Inflammatory macrophage (primary cell): Measurements from ENCODE around the gene ATP8B4.

Experiments
- DNase-seq, 2 donors: peaks; one replicate each; pipeline ENCODE4 v3.0.0-alpha.2; 2020 to 2022

The ATP8B4 gene

DNA sequence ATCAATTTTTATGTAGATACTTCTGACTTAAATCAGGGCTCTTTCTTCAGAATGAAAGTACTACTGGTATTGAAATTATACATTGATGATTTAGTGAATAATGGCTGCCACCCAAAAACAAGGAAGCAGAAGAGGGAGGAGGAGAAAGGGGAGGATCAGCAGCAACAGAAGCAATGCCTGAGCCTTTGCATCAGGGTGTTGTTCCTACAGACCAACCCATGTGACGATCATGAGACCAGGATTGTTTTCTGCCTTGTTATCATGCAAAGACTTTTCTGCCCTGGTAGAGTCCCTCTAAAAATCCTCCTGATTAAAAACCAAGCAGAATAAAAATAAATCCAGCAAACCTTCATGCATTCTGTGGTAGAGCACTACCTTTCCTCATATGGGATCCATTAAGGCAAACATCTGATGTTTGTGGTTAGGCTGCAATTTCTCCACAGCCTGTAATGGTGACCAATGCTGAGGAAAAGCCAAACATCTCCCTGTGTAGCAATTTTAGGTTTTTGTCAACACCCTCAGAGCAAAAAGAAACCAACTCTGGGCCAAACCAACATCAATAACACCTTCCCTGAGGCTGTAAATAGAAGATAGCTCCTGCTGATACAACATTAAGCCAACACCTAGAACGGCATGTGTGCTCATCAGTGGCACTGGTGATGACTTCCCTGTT lies 191.7 kb downstream of the ATP8B4 start:
- peak; percentile 19 to 55 for DNase-seq

- no peak for DNase-seq
These were observed 192.3 kb downstream of the ATP8B4 start for GRCh38 chr15:49926740-49927139.

GRCh38 chr15:49923671-49924070 lies 195.4 kb downstream of the ATP8B4 start:
- DNase-seq = no peak

- no peak for DNase-seq
These were observed 200.0 kb downstream of the ATP8B4 start for GRCh38 chr15:49919034-49919433.

DNA sequence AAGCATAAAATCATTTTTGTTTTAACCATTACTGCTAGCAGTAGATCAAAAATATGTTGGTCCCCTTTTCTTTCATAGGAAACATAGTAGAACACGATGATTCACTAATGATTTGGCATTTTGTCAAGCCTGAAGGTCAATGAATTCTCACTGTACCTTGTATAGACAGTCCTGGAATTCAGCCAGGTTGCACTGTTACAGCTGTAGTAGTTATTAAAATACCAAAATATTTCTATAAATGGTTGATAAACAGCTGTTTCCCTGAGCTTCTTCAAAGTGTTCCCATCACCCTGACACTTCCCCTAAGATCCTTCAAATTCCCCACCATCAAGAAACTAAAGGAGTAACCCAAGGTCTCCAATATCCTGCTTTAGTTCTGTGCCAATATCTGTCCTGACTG lies 200.9 kb downstream of the ATP8B4 start:
- no peak for DNase-seq

DNA sequence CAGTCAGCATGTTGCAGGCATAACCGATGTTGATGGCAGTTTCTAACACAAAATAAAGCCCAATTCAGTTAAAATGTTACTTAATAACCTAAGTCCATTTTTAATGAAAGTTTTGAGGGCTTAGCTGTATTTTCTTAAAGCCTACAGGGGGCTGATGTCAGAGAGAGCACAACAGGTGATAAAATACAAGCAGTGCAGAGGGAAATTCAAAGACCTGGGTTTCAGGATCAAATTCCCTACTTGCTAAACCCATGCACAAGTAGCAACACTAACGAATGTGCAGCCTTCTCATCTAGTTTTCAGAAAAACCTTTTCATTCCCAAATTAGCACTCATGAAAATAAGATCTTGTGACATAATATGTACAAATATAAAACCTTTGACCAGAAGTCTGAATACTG lies 202.0 kb downstream of the ATP8B4 start:
- no peak for DNase-seq

- DNase-seq = no peak
These were observed 203.2 kb downstream of the ATP8B4 start for GRCh38 chr15:49915822-49916221.

GRCh38 chr15:49908933-49909295 lies 210.1 kb downstream of the ATP8B4 start:
- no peak for DNase-seq

- DNase-seq = no peak
These were observed 210.6 kb downstream of the ATP8B4 start for GRCh38 chr15:49908236-49908932.

GRCh38 chr15:49906966-49907365 lies 212.1 kb downstream of the ATP8B4 start:
- DNase-seq = no peak

- DNase-seq = no peak
These were observed 213.8 kb downstream of the ATP8B4 start for GRCh38 chr15:49905221-49905620.

GRCh38 chr15:49904296-49904695 lies 214.7 kb downstream of the ATP8B4 start:
- DNase-seq = no peak

DNA sequence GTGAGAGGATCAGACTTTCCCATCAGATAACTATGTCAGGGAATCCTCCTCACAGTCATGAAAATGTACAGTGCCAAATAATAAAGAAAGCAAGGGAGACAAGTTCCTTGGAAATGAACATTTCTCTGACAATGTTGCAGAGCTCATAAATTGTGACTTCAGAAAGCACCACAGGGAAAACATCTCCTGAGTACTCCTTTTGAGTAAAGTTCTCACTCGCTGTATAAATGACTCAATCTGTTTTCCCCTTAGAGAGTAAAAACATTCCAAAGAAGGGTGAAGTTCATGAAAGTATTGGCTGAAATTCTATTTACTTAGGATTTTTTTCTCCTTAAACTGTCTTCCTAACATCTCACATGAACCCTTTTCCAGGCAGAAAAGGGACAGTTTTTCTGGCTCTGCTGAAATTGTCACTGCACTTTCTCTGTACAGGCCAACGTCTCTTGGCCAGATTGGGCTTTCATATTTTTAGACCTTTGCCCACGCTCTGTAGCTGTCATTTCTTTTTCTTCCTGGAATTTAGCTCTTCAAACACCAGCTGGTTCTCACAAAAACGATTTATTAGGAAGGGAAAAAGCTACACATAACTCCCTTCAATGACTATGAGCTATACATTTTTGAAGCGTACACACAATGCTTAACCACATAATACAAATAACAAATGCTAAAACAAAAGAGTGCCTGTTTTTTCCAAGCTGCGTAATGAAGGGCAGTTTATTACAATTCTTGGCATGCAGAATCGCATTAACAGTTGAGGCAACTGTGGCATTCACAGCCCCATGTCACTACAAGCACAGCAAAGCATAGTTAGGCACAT lies 216.1 kb downstream of the ATP8B4 start:
- DNase-seq = no peak

DNA sequence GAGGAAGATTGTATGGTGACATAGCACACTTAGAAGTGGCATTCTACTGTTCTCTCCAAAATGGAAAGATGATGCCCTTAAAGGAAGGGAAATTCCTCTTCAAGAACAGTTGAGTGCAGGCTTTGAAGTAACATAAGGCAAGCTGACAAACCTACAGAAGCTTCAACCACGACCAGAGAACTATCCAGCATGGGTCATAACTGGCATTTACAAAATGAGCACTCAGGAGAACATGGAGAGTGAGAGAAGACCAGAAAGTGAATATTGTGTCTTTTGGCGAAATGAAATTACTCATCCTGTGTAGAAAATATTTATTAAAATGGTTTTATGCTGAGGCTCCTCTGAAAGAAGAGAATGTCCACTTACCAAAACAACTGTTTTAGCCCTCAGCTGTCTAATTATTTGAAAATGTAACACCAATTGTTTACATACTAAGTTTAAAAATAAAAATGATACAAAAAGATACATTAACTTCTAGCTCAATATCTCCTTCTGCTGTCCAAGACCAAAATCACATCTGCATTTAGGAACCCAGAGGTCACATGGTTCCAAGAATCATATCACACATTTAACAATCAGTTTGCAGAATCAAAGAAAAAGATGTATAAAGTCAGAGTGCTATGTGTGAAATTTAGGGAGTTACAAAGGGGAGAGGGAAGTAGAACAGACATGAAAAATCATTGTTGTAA lies 216.9 kb downstream of the ATP8B4 start:
- DNase-seq = no peak

GRCh38 chr15:49901321-49901720 lies 217.7 kb downstream of the ATP8B4 start:
- DNase-seq = no peak

- DNase-seq = no peak
These were observed 218.2 kb downstream of the ATP8B4 start for GRCh38 chr15:49900903-49901235.

DNA sequence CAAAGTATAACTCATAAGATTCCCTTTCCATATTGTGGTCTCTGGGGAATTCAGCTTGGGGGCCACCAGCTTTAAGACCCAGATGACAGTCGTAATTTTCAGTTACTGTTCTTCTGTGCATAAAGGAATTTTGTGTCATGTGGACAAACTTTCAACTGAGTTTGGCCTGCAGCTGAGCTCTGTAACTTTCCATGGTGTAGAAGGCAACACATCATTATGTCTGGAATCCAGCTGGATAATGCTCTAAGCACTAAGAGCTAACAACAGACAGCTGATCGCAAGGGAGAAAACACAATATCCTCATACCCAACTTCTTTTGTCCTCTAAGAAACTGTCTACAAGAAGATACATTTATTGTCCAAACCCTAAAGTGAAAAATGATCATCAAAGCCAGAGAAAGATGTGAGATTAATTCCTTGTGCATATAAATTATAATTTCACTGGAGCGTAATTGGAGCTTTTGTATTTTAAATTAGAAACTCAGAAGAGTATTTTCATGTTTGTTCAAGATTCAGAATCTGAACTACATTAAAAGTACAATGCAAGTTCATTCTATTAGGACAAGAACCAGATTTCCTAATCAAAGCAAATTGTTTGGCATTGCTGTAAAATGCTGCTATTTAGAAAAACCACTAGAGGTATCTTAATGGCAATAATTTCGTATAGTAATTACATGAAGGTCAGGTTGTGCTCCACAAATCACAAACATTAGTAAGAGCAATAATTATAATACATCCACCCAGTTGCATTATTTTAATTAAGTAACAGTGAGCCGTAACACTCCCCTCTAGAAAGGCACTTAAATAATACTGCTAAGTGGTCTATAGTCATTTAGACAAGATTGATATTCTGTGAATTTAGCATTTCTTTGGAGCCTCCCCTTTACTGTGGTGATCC lies 218.8 kb downstream of the ATP8B4 start:
- DNase-seq = no peak

DNA sequence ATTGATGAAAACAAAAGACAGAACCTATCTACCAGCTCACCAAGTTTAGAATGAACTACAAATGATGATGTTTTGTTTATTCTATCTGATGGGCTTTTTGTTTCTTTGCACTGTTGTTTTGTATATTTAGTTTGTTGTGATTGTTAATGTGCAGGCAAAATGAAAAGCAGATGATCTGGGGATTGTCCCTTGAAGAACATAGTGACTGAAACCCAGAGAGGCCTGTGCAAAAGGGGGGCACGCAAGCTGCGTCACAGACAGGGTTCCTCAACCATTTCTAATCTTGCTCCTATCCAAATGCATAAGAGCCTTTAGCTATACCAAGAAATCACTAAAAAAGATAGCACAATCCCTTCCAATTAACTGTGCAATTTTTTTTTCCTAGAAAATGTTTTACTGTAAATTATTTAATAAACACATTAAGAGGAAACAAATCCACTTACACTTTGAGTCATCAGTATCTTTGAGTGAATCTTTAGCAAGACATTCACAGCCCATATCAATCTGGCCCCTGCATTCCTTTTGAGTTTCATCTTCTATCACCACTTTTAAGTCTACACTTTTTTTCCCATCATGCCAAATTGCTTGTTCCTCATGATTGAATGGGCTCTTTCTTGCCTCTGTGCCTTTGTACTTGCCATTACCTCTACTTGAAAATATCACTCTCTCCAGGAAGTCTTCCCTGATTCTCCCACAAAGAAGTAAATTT lies 220.3 kb downstream of the ATP8B4 start:
- DNase-seq = no peak

- DNase-seq = no peak
These were observed 220.9 kb downstream of the ATP8B4 start for GRCh38 chr15:49898097-49898496.

DNA sequence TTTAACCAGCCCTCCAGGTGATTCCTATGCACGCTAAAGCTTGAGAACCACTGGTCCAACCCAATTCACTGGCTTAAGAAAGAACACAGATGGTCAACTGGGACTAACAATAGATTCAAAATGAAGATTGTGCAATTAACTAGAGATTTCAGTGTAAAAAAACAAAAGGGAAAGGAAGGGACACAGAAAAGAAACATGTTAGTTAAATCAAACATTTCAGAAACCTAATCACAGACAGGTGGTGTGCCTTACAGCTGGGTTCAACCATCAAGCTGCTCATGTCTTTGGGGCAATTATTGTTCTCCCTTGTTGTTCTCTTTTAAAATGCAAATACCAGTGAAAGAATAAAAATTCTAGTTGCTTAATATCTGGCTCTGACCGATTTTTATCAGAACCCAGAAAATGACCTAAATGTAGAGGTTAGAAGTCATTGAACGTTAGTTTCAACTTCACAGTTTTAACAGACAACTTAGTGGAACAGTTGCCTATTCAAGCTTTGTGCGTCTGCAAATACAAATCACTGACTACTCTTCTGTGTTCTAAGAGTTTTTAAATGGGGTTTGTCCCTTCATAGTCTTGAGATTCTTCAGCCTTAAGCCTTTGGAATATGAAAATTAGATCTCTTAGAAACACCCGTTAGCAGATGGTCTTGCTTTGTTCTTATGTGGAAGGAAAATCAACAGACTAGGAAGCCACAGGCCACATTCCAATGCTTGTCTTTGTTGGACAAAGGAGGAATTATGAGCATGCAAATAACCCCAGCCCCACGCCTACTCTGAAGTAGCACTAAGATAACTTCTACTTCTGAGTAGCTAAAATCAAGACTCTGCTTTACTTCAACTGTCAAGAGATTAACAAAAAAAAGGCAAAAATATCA lies 223.4 kb downstream of the ATP8B4 start:
- no peak for DNase-seq
